Psoas muscle (tissue), 8 donors: ENCODE measurements around the gene COL4A2. TPM values are rescaled to one million over a fixed set of nuclear protein-coding genes. Genes with fewer than 3 reads are reported as not detected.

ENCODE experiments used
- ATAC-seq, 4 donors: fragments of 200-7000 bp; cut with Tn5 transposase; one replicate each; pipeline ENCODE4 v1.9.1; 2020; ENCODE audit warnings: moderate library complexity in 3 of 4, mild to moderate bottlenecking in 2 of 4
- DNase-seq, 2 donors: peaks; one replicate each; pipeline ENCODE4 v3.0.0-alpha.2; 2020
- H3K27ac ChIP-seq: fragments of 200-600 bp; one replicate; pipeline ENCODE4 v1.8.0; 2022
- H3K27me3 ChIP-seq, 3 donors: fragments of 200-600 bp in 1 of 3; one replicate each; pipeline versions ENCODE4 v1.6.1 to v1.8.0; 2013 to 2022; ENCODE audit warnings: low read length in 2 of 3, mild to moderate bottlenecking in 2 of 3, moderate library complexity in 1 of 3; ENCODE audit not compliant: insufficient read depth in 3 of 3
- H3K36me3 ChIP-seq, 2 donors: fragments of 200-600 bp in 1 of 2; one replicate each; pipeline versions ENCODE4 v1.6.1 to v1.8.0; 2013 to 2022; ENCODE audit warnings: low read depth in 1 of 2, mild to moderate bottlenecking in 1 of 2, moderate library complexity in 1 of 2; ENCODE audit not compliant: insufficient read depth in 1 of 2
- H3K4me1 ChIP-seq: fragments of 200-600 bp; one replicate; pipeline ENCODE4 v1.8.0; 2022
- H3K4me3 ChIP-seq: fragments of 200-600 bp; one replicate; pipeline ENCODE4 v1.8.0; 2022; ENCODE audit warnings: mild to moderate bottlenecking
- H3K9me3 ChIP-seq: fragments of 200-600 bp; one replicate; pipeline ENCODE4 v1.8.0; 2022
- CTCF ChIP-seq: fragments of 200-600 bp; IDR thresholded peaks from one replicate; pipeline ENCODE4 v1.8.0; 2022; ENCODE audit warnings: antibody characterized with exemption
- WGBS, 3 donors: extraction: QIAGEN DNeasy Blood & Tissue Kit; methylation state at CpG; one replicate each; pipeline versions ENCODE4 v1.1.6 to v1.1.7; 2013; 5-methylcytosine and 5-hydroxymethylcytosine counted together
- intact Hi-C, 2 donors: fragments of 100-400 bp; cut with DNase I; formaldehyde crosslinking; loops; one replicate each; pipeline versions ENCODE4 v1.11.0 to v1.14.2; 2022
- polyA plus RNA-seq, 3 donors: library from polyadenylated mRNA; stranded (reverse); fragments of 200-250 nt; gene quantifications; one replicate each; pipeline ENCODE4 v1.2.3, GENCODE V29; 2013
- total RNA-seq, 4 donors: library from RNA; stranded (reverse); fragmentation: NEBNext Ultra II Directional in 2 of 4; extraction: Animal tissue kit (Norgen Biotek cat#: 25700) in 2 of 4; gene quantifications; one replicate each; pipeline versions ENCODE4 v1.2.1 to v1.2.4, GENCODE V29; 2021 to 2023
- donor health status: healthy with polysubstance abuse.
- donor health status: DM: no; HTN: no; CAD: no; lungs with moderate emphysema.
- donor health status: Bipolar disorder and iron deficiency.
- donor health status: healthy.
- donor health status: DM: yes; HTN: yes; CAD: no.
- donor health status: DM: no; HTN: no; CAD: no.
- donor health status: DM: no; HTN: no; CAD: no.
- donor health status: DM: yes; HTN: yes; CAD: no.

Gene COL4A2
- total and polyA plus RNA-seq, 7 donors: 25.8 to 84.5 (median 57.8) TPM

DNA sequence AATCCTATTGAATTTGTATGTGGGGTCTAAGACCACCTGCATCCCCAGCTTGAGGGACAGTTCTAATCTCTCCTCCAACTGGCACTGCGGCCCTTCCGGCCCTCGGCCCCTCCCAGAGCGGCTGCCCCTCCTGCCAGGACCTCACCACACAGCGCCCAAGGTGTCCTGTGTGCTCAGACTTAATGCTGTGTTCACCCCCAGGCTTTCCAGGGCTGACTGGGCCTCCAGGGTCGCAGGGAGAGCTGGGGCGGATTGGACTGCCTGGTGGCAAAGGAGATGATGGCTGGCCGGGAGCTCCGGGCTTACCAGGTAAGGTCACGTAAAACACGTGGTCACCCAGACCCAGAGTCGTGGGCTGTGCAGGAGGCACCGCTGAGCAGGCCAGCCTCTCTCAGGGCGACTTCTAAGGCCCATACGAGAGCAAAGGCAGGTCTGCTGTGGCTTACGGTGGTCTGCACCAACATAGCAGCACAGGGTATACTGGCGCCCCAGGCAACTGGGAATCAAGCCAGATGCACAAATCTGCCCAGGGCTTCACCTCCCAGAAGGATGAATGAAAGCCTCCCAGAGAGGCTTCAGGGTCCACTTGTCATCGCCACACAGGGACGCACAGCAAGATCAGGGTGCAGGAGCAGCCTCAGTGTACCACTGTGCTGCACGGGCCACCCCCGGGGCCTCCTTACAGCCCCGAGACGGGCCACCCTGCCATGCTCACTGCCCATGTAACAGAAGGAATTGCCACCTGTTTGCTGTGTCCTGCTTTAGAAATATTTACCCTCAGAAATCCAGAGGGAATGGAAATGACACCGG, 185.0 kb downstream of the COL4A2 start:
- ATAC-seq: peak in 1 of 4 donors; percentile 40

GRCh38 chr13:110492679-110493593, 185.9 kb downstream of the COL4A2 start:
- H3K9me3 ChIP-seq: no peaks in the 10 kb centered on the region
- no peak overlapping the region for H3K4me3 ChIP-seq
- DNase-seq: no peak
- no peak overlapping the region for H3K27ac ChIP-seq
- peaks cover 4 to 65% of the 10 kb centered on the region in 2 donors for H3K36me3 ChIP-seq
- H3K27me3 ChIP-seq: no peaks in the 10 kb centered on the region
- no peak for ATAC-seq
- intact Hi-C loops: no loop called here
- H3K4me1 ChIP-seq: no peaks in the 10 kb centered on the region
- 93 to 94% (median 93%) methylated on average over 30 of the region's 30 CpGs for WGBS, 3 donors
- TF ChIP-seq CTCF: no peak

More for the DNA sequence above, 185.0 kb downstream of the COL4A2 start:
- H3K4me1 ChIP-seq: no peaks in the 10 kb centered on the region
- H3K27ac ChIP-seq: no peak overlapping the region
- no peak overlapping the region for H3K4me3 ChIP-seq
- no peaks in the 10 kb centered on the region for H3K9me3 ChIP-seq
- 90 to 94% (median 91%) methylated on average over 24 of the region's 24 CpGs for whole genome bisulfite sequencing, 3 donors
- TF ChIP-seq CTCF: no peak
- intact Hi-C loops: no loop called here
- no peak for DNase-seq
- peaks cover 4 to 65% of the 10 kb centered on the region in 2 donors for H3K36me3 ChIP-seq
- H3K27me3 ChIP-seq: no peaks in the 10 kb centered on the region

- TF ChIP-seq CTCF: no peak
- no peaks in the 10 kb centered on the region for H3K27me3 ChIP-seq
- H3K27ac ChIP-seq: no peak overlapping the region
- H3K9me3 ChIP-seq: no peaks in the 10 kb centered on the region
- no peak overlapping the region for H3K4me3 ChIP-seq
- H3K36me3 ChIP-seq: peaks cover 4 to 65% of the 10 kb centered on the region in 2 donors
- ATAC-seq (no peak), DNase-seq (no peak)
- intact Hi-C loops: no loop called here
- peaks cover under 1% of the 10 kb centered on the region for H3K4me1 ChIP-seq
- 94 to 96% (median 95%) methylated on average over 9 of the region's 9 CpGs for WGBS, 3 donors
Observed at GRCh38 chr13:110493613-110494012, 186.5 kb downstream of the COL4A2 start.

DNA sequence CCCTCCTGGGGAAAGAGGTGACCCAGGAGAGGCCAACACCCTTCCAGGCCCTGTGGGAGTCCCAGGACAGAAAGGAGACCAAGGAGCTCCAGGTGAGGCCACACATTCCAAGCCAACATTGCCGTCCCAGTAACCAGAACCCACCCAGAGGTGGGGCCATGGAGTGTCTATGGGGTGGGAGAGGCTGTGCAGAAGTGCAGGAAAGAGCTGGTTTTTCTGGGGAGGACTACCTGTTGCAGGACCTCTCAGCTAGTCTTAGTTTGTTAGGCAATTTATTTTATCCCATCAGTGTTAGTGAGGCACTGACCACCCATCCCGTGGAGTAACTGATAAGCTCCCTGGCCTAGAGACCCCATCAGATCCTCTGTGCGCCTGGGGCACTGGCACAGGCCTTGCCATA, 188.3 kb downstream of the COL4A2 start:
- H3K9me3 ChIP-seq: no peaks in the 10 kb centered on the region
- no peak for ATAC-seq
- no peak for TF ChIP-seq CTCF
- no peak for DNase-seq
- H3K36me3 ChIP-seq: peaks cover 4 to 60% of the 10 kb centered on the region in 2 donors
- intact Hi-C loops: no loop called here
- whole genome bisulfite sequencing, 3 donors: 86 to 98% (median 87%) methylated on average over 3 of the region's 3 CpGs
- peaks cover 5% of the 10 kb centered on the region for H3K4me1 ChIP-seq
- H3K27ac ChIP-seq: no peak overlapping the region
- H3K4me3 ChIP-seq: no peak overlapping the region
- no peaks in the 10 kb centered on the region for H3K27me3 ChIP-seq
